ENCODE results near the gene CTSE.
A peak's percentile ranks its signal among the peaks of the same experiment; 100 is the strongest.

The CTSE gene

DNA sequence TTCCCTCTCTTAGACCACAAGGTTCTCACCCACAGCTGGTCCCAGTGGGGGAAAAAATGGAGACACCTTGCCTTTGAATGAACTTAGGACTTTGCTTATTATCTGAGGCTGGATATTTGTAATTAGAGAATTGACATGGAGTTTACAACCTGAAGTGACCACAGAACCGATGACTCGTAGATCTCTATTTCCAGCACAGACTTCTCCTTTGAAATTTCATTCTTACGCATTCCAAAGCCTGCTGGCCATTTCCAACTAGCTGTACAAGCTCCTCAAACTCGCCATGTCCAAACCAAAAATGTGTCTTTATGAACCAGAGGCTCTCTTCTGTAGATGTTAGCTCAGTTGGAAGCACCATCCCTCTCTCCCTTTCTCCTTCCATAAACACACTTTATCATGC lies 32.5 kb downstream of the CTSE start:
- peak; percentile 52 for DNase-seq (ENCODE audit: low spot score)

GRCh38 chr1:205990226-205990625 lies 33.5 kb downstream of the CTSE start:
- no peak for DNase-seq (ENCODE audit: low spot score)

DNA sequence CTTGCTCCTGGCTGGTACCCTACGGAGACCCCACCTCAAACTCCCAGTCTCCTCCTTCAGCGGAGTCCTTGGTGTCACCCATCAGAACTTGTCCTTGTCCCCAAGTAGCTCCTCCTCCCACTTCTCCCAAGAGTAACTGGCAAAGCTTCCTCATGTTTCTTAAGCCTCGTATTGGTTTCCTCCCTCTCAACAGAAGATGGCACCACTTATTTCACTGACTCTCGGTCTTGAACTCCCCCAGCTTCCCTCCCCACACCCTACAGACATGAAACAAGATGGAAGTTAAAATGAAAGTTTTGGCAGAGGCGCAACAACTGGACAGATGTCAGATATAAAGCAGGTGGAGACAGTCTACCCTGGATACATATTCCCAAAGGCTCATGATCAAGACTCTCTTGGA lies 33.9 kb downstream of the CTSE start:
- no peak for DNase-seq (ENCODE audit: low spot score)

- DNase-seq (ENCODE audit: low spot score), result no peak
Observed at GRCh38 chr1:205988585-205988995, 35.1 kb downstream of the CTSE start.

GRCh38 chr1:205986861-205987260 lies 36.8 kb downstream of the CTSE start:
- DNase-seq (ENCODE audit: low spot score), result no peak

- DNase-seq (ENCODE audit: low spot score), result no peak
Observed at GRCh38 chr1:205986292-205986691, 37.4 kb downstream of the CTSE start.

DNA sequence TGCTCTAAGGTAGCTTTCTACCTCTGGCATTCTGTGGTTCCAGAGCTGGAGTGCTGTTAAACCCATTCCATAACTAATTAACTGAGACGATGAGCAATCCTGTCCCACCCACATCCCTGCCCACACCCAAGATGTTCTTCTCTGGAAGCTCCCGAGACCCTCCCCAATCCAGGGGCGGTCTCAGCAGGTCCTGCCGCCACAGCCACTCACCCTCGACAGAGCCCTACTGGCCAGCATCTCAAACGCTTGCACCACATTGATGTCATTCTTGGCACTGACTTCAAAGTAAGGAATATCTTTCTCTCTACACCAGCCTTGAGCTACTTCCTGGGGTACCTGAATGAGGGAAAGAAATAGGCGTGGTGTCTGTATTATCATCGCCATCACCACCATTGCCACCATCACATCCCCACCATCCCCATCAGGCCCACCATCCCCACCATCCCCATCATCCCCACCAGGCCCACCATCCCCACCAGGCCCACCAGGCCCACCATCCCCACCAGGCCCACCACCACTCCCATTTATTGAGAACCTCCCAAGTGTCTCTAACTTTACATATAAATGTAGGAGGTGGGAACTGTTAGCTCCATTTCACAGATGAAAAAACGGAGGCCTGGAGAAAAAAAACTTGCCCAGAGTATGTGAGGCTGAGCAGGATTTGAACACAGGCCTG lies 38.2 kb downstream of the CTSE start:
- DNase-seq (ENCODE audit: low spot score), result no peak

DNA sequence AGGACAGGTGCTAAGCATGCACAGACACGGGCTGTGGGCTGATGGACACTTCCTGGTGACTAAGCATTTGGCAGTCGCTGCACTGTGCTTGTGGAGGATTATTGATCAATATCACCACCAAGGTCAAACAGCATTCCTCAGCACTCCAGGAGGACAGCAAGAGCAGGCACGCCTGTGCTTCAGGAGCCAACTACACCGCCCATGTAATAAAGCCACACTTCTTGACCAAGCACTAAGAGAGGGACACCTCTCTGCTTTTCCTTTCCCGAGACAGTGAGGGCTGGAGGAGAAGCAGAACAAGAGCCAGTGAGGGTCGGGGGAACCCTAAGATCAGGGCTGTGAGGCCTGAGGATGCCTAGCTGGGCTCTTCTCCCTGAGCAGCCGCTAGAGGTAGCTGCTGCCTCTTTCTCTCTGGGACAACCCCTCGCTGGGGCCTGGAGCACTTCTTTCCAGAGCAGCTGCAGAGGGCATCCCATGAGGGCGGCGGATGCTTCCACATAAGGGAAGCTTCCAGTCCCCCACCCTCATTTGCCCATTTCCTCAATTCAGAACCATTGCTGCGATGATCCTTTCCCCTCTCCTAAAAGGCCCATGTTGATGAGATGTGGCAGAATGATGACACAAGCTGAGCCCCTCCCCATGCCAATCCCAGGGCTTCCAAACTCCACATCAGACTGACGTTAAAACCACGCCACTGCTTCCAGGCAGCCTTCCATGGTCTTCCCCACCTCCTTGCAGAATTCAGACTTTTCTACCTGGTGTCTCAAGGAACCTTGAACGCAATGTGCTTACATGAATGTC lies 39.6 kb downstream of the CTSE start:
- DNase-seq (ENCODE audit: low spot score), result peak; percentile 86

- no peak for DNase-seq (ENCODE audit: low spot score)
Observed at GRCh38 chr1:205981257-205981656, 42.4 kb downstream of the CTSE start.

GRCh38 chr1:205980237-205980870 lies 43.3 kb downstream of the CTSE start:
- DNase-seq (ENCODE audit: low spot score), result no peak

DNA sequence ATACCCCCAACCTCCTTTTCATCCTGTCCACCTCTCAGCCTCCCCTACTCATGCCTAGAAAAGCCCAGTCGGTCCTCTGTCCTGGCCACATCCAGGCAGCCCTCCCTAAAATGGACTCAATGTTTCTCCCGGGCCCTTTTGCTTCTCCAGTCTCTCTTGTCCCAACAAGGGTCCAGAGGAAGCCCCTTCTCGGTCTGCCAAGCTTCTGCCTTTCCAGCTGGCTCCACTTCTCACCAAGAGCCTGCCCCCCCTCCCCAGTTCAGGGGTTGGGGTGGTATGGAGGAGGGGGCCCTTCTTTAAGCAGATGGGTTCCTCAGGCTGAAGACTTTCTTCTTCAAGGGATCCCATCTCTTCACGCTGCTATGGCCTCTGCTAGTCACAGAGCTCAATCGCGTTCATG lies 44.4 kb downstream of the CTSE start:
- no peak for DNase-seq (ENCODE audit: low spot score)

GRCh38 chr1:205978676-205979075 lies 45.0 kb downstream of the CTSE start:
- DNase-seq (ENCODE audit: low spot score), result no peak

- DNase-seq (ENCODE audit: low spot score), result peak; percentile 86
Observed at GRCh38 chr1:205977402-205978014, 46.2 kb downstream of the CTSE start.

GRCh38 chr1:205976708-205977401 lies 46.8 kb downstream of the CTSE start:
- no peak for DNase-seq (ENCODE audit: low spot score)

DNA sequence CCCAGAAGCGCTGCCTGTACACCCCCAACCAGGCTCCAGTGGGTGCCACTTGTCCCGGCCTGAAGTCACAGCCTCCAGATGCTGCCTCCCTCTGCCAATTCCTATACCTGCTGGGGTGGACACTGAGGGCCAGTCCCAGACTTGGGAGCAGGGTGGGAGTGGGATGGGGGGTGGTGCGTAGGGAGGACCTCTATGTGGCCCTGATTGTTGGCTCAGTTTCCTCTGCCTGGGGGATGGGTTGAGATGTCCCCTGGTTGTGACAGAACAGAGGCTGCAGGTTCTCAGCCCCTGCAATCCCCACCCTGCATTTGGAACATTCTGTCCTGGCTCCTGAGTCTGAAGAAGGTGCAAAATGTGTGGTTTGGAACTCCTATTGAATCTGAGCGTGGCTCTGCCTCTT lies 47.7 kb downstream of the CTSE start:
- no peak for DNase-seq (ENCODE audit: low spot score)

- DNase-seq (ENCODE audit: low spot score), result no peak
Observed at GRCh38 chr1:205975387-205975998, 48.2 kb downstream of the CTSE start.

DNA sequence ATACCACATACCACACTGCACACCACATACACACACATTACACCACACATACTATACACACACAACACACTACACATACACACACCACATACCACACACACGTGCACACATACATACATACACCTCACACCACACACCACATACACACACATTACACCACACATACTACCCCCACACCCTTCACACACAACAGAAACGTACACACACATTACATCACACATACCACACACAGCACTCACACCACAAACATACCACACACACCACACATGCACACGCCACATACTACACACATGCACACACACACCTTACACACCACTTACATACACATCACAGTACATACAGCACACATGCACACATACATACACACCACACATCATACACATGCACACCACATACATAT lies 49.0 kb downstream of the CTSE start:
- DNase-seq (ENCODE audit: low spot score), result no peak

DNA sequence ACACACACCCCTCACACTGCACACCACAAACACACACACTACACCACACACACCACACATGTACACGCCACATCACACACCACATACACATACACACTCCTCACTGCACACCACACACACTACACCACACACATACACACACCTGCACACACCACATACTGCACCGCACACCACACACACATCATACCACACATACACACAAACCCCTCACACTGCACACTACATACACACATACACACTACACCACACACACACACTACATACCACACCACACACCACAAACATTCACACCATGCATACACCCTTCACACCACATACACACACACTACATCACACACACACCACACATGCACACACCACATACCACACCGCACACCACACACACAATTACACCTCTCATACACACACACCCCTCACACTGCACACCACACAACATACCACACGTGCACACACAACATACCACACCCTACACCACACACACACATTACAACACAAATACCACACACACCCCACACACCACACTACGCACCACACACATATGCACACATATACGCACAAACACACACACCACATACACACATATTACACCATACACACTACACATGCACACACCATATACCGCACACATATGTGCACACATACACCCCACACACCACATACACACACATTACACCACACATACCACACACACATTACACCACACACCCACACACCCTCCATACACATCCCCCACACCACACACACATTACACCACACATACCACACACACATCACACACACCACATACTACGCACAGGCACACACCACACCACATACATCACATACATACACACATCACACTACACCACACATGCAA lies 50.1 kb downstream of the CTSE start:
- no peak for DNase-seq (ENCODE audit: low spot score)

- no peak for DNase-seq (ENCODE audit: low spot score)
Observed at GRCh38 chr1:205972491-205973168, 51.1 kb downstream of the CTSE start.

- no peak for DNase-seq (ENCODE audit: low spot score)
Observed at GRCh38 chr1:205972081-205972480, 51.6 kb downstream of the CTSE start.
